ENCODE data around the gene DNAJC17.
A peak's percentile ranks its signal among the peaks of the same experiment; 100 is the strongest.

The DNAJC17 gene

DNA sequence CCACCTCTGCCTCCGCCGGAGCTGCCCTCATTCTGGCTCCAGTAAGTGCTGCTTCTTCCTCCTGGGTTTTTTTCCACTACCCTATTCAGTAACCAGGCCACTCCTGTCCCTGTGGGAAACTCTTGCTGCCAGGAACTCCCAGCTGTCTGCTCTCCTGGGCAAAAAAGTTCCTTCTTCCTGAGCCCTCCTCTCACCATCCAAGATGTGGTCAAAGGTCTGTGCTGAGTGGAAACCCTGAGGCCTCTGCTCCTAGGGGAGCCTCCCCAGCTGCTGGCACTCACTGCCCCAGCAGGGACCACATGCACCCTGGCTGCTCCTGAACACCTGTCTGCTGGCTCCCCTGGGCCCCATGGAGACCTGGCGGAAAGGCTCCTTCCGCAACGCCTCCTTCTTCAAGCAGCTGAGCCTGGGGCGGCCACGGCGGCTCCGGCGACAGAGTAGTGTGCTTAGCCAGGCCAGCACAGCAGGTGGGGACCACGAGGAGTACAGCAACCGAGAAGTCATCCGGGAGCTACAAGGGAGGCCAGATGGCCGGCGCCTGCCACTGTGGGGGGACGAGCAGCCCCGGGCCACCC is 37.0 kb downstream of the DNAJC17 start:
- Histone ChIP-seq H3K4me1 (ENCODE audit: insufficient read depth, low read length) (peaks cover 12% of the 10 kb centered on the region), H3K4me3 (ENCODE audit: low read length) (no peak overlapping the region)

DNA sequence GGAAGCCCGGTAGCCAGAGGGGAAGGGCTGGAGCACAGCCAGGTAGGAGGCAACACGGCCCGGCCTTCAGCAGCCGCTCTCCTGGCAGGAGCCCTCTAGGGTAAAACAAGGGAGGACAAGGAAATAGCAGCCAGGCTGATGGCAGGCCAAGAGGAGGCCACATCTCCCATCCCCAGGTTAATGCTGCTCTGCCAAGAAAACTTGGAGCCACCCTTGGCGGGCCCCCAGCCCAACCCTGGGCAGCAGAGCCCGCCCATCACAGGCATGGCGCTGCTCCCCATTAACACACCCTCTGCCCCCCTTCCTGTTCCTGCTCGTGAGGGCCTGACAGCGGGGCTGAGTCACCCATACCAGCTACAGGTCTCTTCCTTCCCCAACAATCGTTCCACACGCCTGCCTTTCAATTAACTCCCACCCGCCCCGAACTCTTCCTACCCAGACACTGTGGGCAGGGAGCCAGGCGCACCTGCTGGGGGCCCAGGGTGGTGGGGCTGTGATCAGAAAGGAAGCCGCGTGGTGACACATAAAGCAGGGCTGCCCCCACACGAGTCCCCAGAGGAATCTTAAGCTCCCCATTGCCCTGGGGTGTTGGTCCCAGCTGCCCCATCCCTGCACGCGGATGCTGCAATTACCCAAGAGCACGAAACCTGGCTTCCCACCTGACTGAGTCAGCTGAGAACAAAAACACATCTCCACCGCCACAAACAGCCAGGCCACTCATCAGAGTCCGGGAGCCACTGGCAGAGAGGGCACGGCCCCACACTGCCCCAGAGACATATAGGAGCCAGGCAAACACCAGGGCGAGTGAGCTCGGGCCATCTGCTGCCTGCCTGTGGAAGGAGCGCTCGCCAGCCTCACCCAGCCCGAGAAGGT is 37.8 kb downstream of the DNAJC17 start, which contains the start of gene C15orf62:
Gene C15orf62, plus strand, starts transcription at position 707 of the 873 bp plus-strand sequence. CDS start 516 bp downstream, outside the sequence.
- no peaks in the 10 kb centered on the region for H3K9me3 ChIP-seq (ENCODE audit: insufficient read depth, low read depth, low read length)
- peaks cover 21% of the 10 kb centered on the region for H3K36me3 ChIP-seq (ENCODE audit: insufficient read depth, low read depth, low read length)
- H3K27ac ChIP-seq (ENCODE audit: low read length), result no peak within 1 kb of the TSS
- H3K9ac ChIP-seq (ENCODE audit: low read depth, low read length), result no peak within 1 kb of the TSS
- peaks cover 17% of the 10 kb centered on the region for H3K4me1 ChIP-seq (ENCODE audit: insufficient read depth, low read length)
- H3K4me3 ChIP-seq (ENCODE audit: low read length), result no peak within 1 kb of the TSS
- H3K27me3 ChIP-seq (ENCODE audit: insufficient read depth, low read length), result peaks cover 5% of the 10 kb centered on the region; the same call in 1 of the 2 replicates

More for the DNA sequence above, 37.0 kb downstream of the DNAJC17 start:
- H3K27me3 ChIP-seq (ENCODE audit: insufficient read depth, low read length), result no peaks in the 10 kb centered on the region
- no peak overlapping the region for H3K9ac ChIP-seq (ENCODE audit: low read depth, low read length)
- no peak overlapping the region for H3K27ac ChIP-seq (ENCODE audit: low read length)
- H3K36me3 ChIP-seq (ENCODE audit: insufficient read depth, low read depth, low read length), result peaks cover 26% of the 10 kb centered on the region
- no peaks in the 10 kb centered on the region for H3K9me3 ChIP-seq (ENCODE audit: insufficient read depth, low read depth, low read length)

GRCh38 chr15:40768521-40769273 is 38.6 kb downstream of the DNAJC17 start:
- H3K9me3 ChIP-seq (ENCODE audit: insufficient read depth, low read depth, low read length), result no peaks in the 10 kb centered on the region
- peaks cover 17% of the 10 kb centered on the region for H3K4me1 ChIP-seq (ENCODE audit: insufficient read depth, low read length)
- peaks cover 10% of the 10 kb centered on the region; the same call in 1 of the 2 replicates for H3K27me3 ChIP-seq (ENCODE audit: insufficient read depth, low read length)
- peaks cover 13% of the 10 kb centered on the region for H3K36me3 ChIP-seq (ENCODE audit: insufficient read depth, low read depth, low read length)
- no peak overlapping the region for H3K9ac ChIP-seq (ENCODE audit: low read depth, low read length)
- no peak overlapping the region for H3K27ac ChIP-seq (ENCODE audit: low read length)
- H3K4me3 ChIP-seq (ENCODE audit: low read length), result no peak overlapping the region

- no peak overlapping the region for H3K9ac ChIP-seq (ENCODE audit: low read depth, low read length)
- peaks cover 17% of the 10 kb centered on the region for H3K27me3 ChIP-seq (ENCODE audit: insufficient read depth, low read length)
- H3K4me1 ChIP-seq (ENCODE audit: insufficient read depth, low read length), result peaks cover 17% of the 10 kb centered on the region
- peaks cover 7% of the 10 kb centered on the region; the same call in 1 of the 2 replicates for H3K36me3 ChIP-seq (ENCODE audit: insufficient read depth, low read depth, low read length)
- no peak overlapping the region for H3K4me3 ChIP-seq (ENCODE audit: low read length)
- no peak overlapping the region for H3K27ac ChIP-seq (ENCODE audit: low read length)
- no peaks in the 10 kb centered on the region for H3K9me3 ChIP-seq (ENCODE audit: insufficient read depth, low read depth, low read length)
These were observed 39.3 kb downstream of the DNAJC17 start for GRCh38 chr15:40767838-40768500.

DNA sequence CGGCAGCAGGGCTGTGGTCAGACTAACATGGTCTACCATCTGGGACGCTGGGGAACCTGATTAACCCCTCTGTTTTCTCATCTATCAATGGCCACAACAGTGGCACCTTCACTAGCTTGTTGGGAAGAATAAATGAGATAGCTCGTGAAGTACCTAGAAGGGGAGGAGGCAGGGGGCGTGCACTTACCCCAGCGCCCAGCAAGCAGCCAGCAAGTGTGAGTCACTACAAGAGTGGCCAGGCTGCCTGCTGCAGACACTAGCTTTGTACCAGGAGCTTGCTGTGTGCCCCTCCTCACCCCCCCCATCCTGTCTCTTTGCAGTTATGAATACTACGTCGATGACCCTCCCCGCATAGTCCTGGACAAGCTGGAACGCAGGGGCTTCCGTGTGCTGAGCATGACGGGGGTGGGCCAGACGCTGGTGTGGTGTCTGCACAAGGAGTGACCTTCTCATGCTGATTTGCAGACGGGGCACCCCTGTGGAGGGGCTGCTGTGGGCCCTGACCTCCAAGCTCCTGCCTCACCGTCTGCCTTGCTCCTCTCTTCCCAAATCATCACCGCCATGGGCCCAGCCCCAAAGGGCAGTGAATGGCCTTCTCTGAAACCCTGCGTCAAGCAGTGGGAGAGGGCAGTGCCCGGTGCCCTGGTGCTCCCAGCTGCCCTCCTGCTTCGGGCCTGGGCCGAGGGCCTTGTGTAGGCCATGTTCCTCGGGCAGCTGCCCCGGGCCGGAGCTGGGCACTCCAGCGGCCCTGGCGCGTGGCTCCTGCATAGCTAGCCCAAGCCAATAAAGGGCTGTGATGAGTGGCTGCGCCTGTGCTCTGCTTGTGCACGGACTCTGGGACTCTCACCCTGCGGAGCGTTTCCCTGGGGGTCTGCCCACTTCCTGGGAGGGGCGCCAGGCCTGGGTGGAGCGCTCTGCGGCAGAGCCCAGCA is 40.1 kb downstream of the DNAJC17 start:
- no peaks in the 10 kb centered on the region for H3K9me3 ChIP-seq (ENCODE audit: insufficient read depth, low read depth, low read length)
- peaks cover 24% of the 10 kb centered on the region for H3K27me3 ChIP-seq (ENCODE audit: insufficient read depth, low read length)
- H3K4me1 ChIP-seq (ENCODE audit: insufficient read depth, low read length), result peaks cover 17% of the 10 kb centered on the region
- H3K36me3 ChIP-seq (ENCODE audit: insufficient read depth, low read depth, low read length), result peaks cover 7% of the 10 kb centered on the region; the same call in 1 of the 2 replicates
- no peak overlapping the region for H3K9ac ChIP-seq (ENCODE audit: low read depth, low read length)
- H3K27ac ChIP-seq (ENCODE audit: low read length), result no peak overlapping the region
- no peak overlapping the region for H3K4me3 ChIP-seq (ENCODE audit: low read length)

DNA sequence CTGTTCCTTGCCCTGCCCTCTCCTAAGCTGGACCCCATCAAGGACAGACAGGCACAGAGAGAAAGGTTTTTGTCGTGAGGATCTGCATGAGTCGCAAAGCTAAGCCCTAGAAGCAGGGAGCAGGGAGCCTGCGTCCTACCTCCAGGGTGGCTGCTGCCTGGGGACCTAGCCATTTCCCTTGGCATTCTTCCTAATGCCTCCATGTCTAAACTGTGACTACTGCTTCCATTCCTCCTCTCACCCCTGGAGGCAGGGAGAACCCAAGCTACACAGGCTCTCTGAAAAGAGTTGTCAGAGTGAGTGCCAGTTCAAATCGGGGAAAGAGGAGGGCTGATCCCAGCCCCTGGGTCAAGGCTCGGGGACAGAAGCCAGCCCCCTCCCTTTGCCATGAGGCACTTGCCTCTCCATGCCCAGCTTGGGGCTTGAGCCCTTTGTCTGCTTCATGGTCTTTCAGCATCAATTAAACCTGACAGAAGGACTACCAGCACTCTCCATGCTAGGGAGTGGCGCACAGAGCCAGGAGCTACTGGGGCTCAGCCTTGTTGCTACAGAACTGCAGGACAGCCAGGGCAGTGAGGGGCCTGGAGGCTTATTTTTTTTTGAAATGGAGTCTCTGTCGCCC is 41.0 kb downstream of the DNAJC17 start:
- H3K4me1 ChIP-seq (ENCODE audit: insufficient read depth, low read length), result peaks cover 17% of the 10 kb centered on the region
- H3K36me3 ChIP-seq (ENCODE audit: insufficient read depth, low read depth, low read length), result peaks cover 7% of the 10 kb centered on the region; the same call in 1 of the 2 replicates
- 0 out of 2 replicates have a peak overlapping the region, but pooled peaks have one; percentile 1 for H3K9ac ChIP-seq (ENCODE audit: low read depth, low read length)

DNA sequence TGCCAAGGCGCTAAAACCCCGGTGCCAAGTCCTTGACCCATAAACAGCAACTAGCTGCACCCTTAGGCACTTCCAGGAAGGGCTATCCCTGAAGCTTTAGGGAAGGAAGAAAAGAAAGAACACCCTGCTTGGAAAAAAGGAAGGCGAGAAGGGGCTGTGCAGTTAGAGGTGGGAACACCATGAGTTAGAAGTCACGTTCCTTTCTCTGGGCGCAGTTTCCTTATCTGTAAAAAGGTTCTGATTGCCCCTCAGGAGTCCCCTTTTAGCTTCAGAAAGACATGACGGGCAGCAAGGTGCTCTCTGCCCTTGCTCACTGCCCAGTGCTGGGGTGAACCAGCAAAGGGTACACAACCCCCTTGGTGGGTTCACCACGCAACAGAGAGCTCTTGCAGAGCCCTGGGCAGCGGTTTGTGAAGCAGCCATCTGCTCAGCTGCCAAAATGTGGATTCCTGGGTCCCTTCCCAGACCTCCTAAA is 42.6 kb downstream of the DNAJC17 start:
- Histone ChIP-seq H3K27ac (ENCODE audit: low read length) (no peak overlapping the region), H3K9me3 (ENCODE audit: insufficient read depth, low read depth, low read length) (no peaks in the 10 kb centered on the region), H3K4me3 (ENCODE audit: low read length) (peak overlapping the region; percentile 74), H3K27me3 (ENCODE audit: insufficient read depth, low read length) (peaks cover 24% of the 10 kb centered on the region), H3K9ac (ENCODE audit: low read depth, low read length) (peak overlapping the region; percentile 62), H3K4me1 (ENCODE audit: insufficient read depth, low read length) (peaks cover 17% of the 10 kb centered on the region), H3K36me3 (ENCODE audit: insufficient read depth, low read depth, low read length) (peaks cover 7% of the 10 kb centered on the region; the same call in 1 of the 2 replicates)

More for the DNA sequence above, 41.0 kb downstream of the DNAJC17 start:
- H3K9me3 ChIP-seq (ENCODE audit: insufficient read depth, low read depth, low read length), result no peaks in the 10 kb centered on the region
- H3K4me3 ChIP-seq (ENCODE audit: low read length), result no peak overlapping the region
- peaks cover 24% of the 10 kb centered on the region for H3K27me3 ChIP-seq (ENCODE audit: insufficient read depth, low read length)
- H3K27ac ChIP-seq (ENCODE audit: low read length), result no peak overlapping the region

- Histone ChIP-seq H3K36me3 (ENCODE audit: insufficient read depth, low read depth, low read length) (peaks cover 7% of the 10 kb centered on the region; the same call in 1 of the 2 replicates), H3K9me3 (ENCODE audit: insufficient read depth, low read depth, low read length) (no peaks in the 10 kb centered on the region), H3K4me1 (ENCODE audit: insufficient read depth, low read length) (peaks cover 17% of the 10 kb centered on the region), H3K9ac (ENCODE audit: low read depth, low read length) (peak within 1 kb of the TSS; percentile 72), H3K27me3 (ENCODE audit: insufficient read depth, low read length) (peaks cover 24% of the 10 kb centered on the region), H3K27ac (ENCODE audit: low read length) (no peak within 1 kb of the TSS), H3K4me3 (ENCODE audit: low read length) (peak within 1 kb of the TSS; percentile 74)
These were observed 43.3 kb downstream of the DNAJC17 start, which contains the start of gene GCHFR for GRCh38 chr15:40763801-40764628. GCHFR (plus strand) TSS chr15:40764068; CDS start chr15:40764181, 113 bp downstream.

- Histone ChIP-seq H3K36me3 (ENCODE audit: insufficient read depth, low read depth, low read length) (0 out of 2 replicates have a peak, but pooled peaks cover 1% of the 10 kb centered on the region), H3K9me3 (ENCODE audit: insufficient read depth, low read depth, low read length) (no peaks in the 10 kb centered on the region), H3K27ac (ENCODE audit: low read length) (no peak overlapping the region), H3K4me3 (ENCODE audit: low read length) (peak overlapping the region; percentile 74), H3K27me3 (ENCODE audit: insufficient read depth, low read length) (peaks cover 24% of the 10 kb centered on the region), H3K4me1 (ENCODE audit: insufficient read depth, low read length) (peaks cover 17% of the 10 kb centered on the region), H3K9ac (ENCODE audit: low read depth, low read length) (peak overlapping the region; percentile 72; the same call in 1 of the 2 replicates)
These were observed 44.1 kb downstream of the DNAJC17 start for GRCh38 chr15:40762919-40763800.
